Measurements from ENCODE around the gene CCDC144A.
"Not testable (repeated sequence)": the region's sequence is repeated elsewhere in the genome, so short reads cannot be mapped to it uniquely, and the experiment has no call there.

GRCh38 chr17:16666553-16666906, 23.5 kb upstream of the CCDC144A start:
- TF ChIP-seq CTCF (IDR thresholded peaks at IDR 0.05 in 2 of 3, conservative IDR thresholded peaks at IDR 0.05 in 1 of 3; ENCODE audit: borderline replicate concordance in 1 of 3, insufficient read depth in 1 of 3, low read depth in 2 of 3, low read length in 2 of 3); ZFX (IDR thresholded peaks at IDR 0.05); YY1 (IDR thresholded peaks at IDR 0.05; ENCODE audit: extremely low read depth, insufficient replicate concordance, low read depth, low read length); JUND (IDR thresholded peaks at IDR 0.05): not testable (repeated sequence)

All from HCT116 (cell line).